H1 (cell line): ENCODE data around the gene PTEN. TPM values are rescaled to one million over a fixed set of nuclear protein-coding genes. Genes with fewer than 3 reads are reported as not detected.

Source experiments
- CTCF ChIA-PET: fragments of 300-600 bp; sonication (Branson Sonifier 250); formaldehyde crosslinking; loops from one replicate; lab custom pipeline; 2021; ENCODE audit not compliant: partially characterized antibody; lab: Charles Lee
- POLR2A ChIA-PET: fragments of 300-600 bp; sonication (Branson Sonifier 250); formaldehyde crosslinking; loops from one replicate; lab custom pipeline; 2021; ENCODE audit warnings: inconsistent platforms; ENCODE audit not compliant: partially characterized antibody; lab: Charles Lee
- DNase-seq, 2 experiments: peaks; one replicate each; pipeline versions ENCODE4 v3.0.0 to v3.0.0-alpha.2; 2010 to 2022; ENCODE audit warnings: low spot score in 2 of 2, low read depth in 1 of 2, mixed read lengths in 1 of 2
- FAIRE-seq: peaks from 2 replicates; lab custom pipeline; 2011; peaks lifted over from hg19 to GRCh38; lab: Jason Lieb, UNC
- H2AFZ ChIP-seq: 2 replicates; pipeline ENCODE4 v1.8.1; 2012; ENCODE audit warnings: low read length, inconsistent platforms
- H2AK5ac ChIP-seq: 2 replicates; pipeline ENCODE4 v1.6.1; 2013; ENCODE audit warnings: low read depth, low read length
- H2BK120ac ChIP-seq: replicated peaks from 2 replicates; pipeline ENCODE3; 2013; ENCODE audit warnings: low read depth, low read length, inconsistent platforms
- H2BK12ac ChIP-seq: 2 replicates; pipeline ENCODE4 v1.6.1; 2013; ENCODE audit warnings: low read depth, low read length
- H2BK15ac ChIP-seq: 2 replicates; pipeline ENCODE4 v1.6.1; 2013; ENCODE audit warnings: low read length
- H2BK20ac ChIP-seq: 2 replicates; pipeline ENCODE4 v1.6.1; 2013; ENCODE audit warnings: low read length
- H2BK5ac ChIP-seq: 2 replicates; pipeline ENCODE4 v1.6.1; 2013; ENCODE audit warnings: low read depth, low read length
- H3K14ac ChIP-seq: 2 replicates; pipeline ENCODE4 v1.6.1; 2013; ENCODE audit warnings: inconsistent platforms; ENCODE audit not compliant: insufficient read length
- H3K18ac ChIP-seq: 2 replicates; pipeline ENCODE4 v1.6.1; 2013; ENCODE audit warnings: low read length; ENCODE audit errors: extremely low read depth
- H3K23ac ChIP-seq: 2 replicates; pipeline ENCODE4 v1.6.1; 2013; ENCODE audit warnings: inconsistent platforms; ENCODE audit not compliant: insufficient read length
- H3K23me2 ChIP-seq: 2 replicates; pipeline ENCODE4 v1.6.1; 2013; ENCODE audit warnings: low read depth, low read length
- H3K27ac ChIP-seq: 2 replicates; pipeline ENCODE4 v1.6.1; 2011; ENCODE audit warnings: low read depth, low read length, inconsistent platforms
- H3K27me3 ChIP-seq, 4 experiments: replicated peaks in 1 of 4; 1 replicate in 1 of 4; 2 replicates in 3 of 4; pipeline versions ENCODE4 v1.6.1 to v1.8.1; 2011 to 2013; ENCODE audit warnings: low read length in 3 of 4, mild to moderate bottlenecking in 3 of 4, inconsistent platforms in 2 of 4, mixed read lengths in 2 of 4, moderate library complexity in 1 of 4; ENCODE audit not compliant: control insufficient read depth in 3 of 4, insufficient read depth in 3 of 4; ENCODE audit errors: extremely low read depth in 1 of 4
- H3K36me3 ChIP-seq, 4 experiments: 2 replicates each; pipeline versions ENCODE4 v1.6.1 to v1.8.1; 2011 to 2013; ENCODE audit warnings: mild to moderate bottlenecking in 4 of 4, low read length in 3 of 4, moderate library complexity in 2 of 4, control low read depth in 1 of 4, inconsistent platforms in 1 of 4; ENCODE audit not compliant: insufficient read depth in 4 of 4, control insufficient read depth in 2 of 4
- H3K4ac ChIP-seq: replicated peaks from 2 replicates; pipeline ENCODE3; 2013; ENCODE audit warnings: low read length, low read depth, mixed read lengths, inconsistent platforms; ENCODE audit not compliant: insufficient read length
- H3K4me1 ChIP-seq, 4 experiments: replicated peaks in 1 of 4; 1 replicate in 1 of 4; 2 replicates in 3 of 4; pipeline versions ENCODE4 v1.6.1 to v1.8.1; 2011 to 2013; ENCODE audit warnings: low read length in 3 of 4, inconsistent platforms in 2 of 4, mixed read lengths in 1 of 4; ENCODE audit not compliant: insufficient read depth in 4 of 4, control insufficient read depth in 3 of 4
- H3K4me2 ChIP-seq, 2 experiments: 2 replicates each; pipeline versions ENCODE4 v1.6.1 to v1.8.1; 2011 to 2013; ENCODE audit warnings: low read depth in 2 of 2, low read length in 2 of 2, control low read depth in 1 of 2, inconsistent platforms in 1 of 2, mild to moderate bottlenecking in 1 of 2; ENCODE audit not compliant: insufficient read depth in 1 of 2
- H3K4me3 ChIP-seq, 4 experiments: fragments of 200-600, 300-600 bp in 1 of 4; sonication (generic), shearing (Covaris generic), sonication (Bioruptor Twin) in 1 of 4; 2 replicates each; pipeline versions ENCODE4 v1.5.1 to v1.8.1; 2011 to 2016; ENCODE audit warnings: low read length in 4 of 4, low read depth in 3 of 4, control low read depth in 2 of 4, inconsistent platforms in 2 of 4, mild to moderate bottlenecking in 2 of 4, mixed read lengths in 1 of 4, moderate library complexity in 1 of 4; ENCODE audit not compliant: insufficient read depth in 2 of 4; ENCODE audit errors: extremely low read depth in 1 of 4
- H3K56ac ChIP-seq: replicated peaks from 2 replicates; pipeline ENCODE3; 2013; ENCODE audit warnings: low read depth, mild to moderate bottlenecking, mixed read lengths, low read length, inconsistent platforms; ENCODE audit not compliant: insufficient read length
- H3K79me1 ChIP-seq: 2 replicates; pipeline ENCODE4 v1.6.1; 2013; ENCODE audit warnings: low read depth, low read length, control low read depth
- H3K79me2 ChIP-seq, 2 experiments: 2 replicates each; pipeline versions ENCODE4 v1.6.1 to v1.8.1; 2012 to 2013; ENCODE audit warnings: low read length in 2 of 2, mild to moderate bottlenecking in 2 of 2, inconsistent platforms in 1 of 2; ENCODE audit not compliant: insufficient read depth in 2 of 2, control insufficient read depth in 1 of 2
- H3K9ac ChIP-seq, 4 experiments: replicated peaks in 1 of 4; 1 replicate in 1 of 4; 2 replicates in 3 of 4; pipeline versions ENCODE4 v1.6.1 to v1.8.1; 2011 to 2013; ENCODE audit warnings: low read depth in 3 of 4, low read length in 3 of 4, control low read depth in 2 of 4, mild to moderate bottlenecking in 2 of 4, moderate library complexity in 2 of 4, inconsistent platforms in 1 of 4; ENCODE audit errors: extremely low read depth in 1 of 4
- H3K9me3 ChIP-seq, 2 experiments: 2 replicates each; pipeline versions ENCODE4 v1.6.1 to v1.8.1; 2012 to 2013; ENCODE audit warnings: mild to moderate bottlenecking in 2 of 2, moderate library complexity in 2 of 2, control low read depth in 1 of 2, inconsistent platforms in 1 of 2, low read depth in 1 of 2, low read length in 1 of 2, mixed read lengths in 1 of 2; ENCODE audit not compliant: insufficient read depth in 2 of 2
- H4K20me1 ChIP-seq, 2 experiments: replicated peaks in 1 of 2; 2 replicates each; pipeline versions ENCODE3 to v1.8.1; 2011 to 2013; ENCODE audit warnings: inconsistent platforms in 2 of 2, low read length in 2 of 2, mild to moderate bottlenecking in 1 of 2; ENCODE audit not compliant: insufficient read depth in 2 of 2, control insufficient read depth in 1 of 2
- H4K5ac ChIP-seq: 2 replicates; pipeline ENCODE4 v1.6.1; 2013; ENCODE audit warnings: low read length, low read depth, mixed read lengths, inconsistent platforms; ENCODE audit not compliant: insufficient read length
- H4K8ac ChIP-seq: 2 replicates; pipeline ENCODE4 v1.8.0; 2013; ENCODE audit warnings: mild to moderate bottlenecking, moderate library complexity, low read length, inconsistent platforms; ENCODE audit not compliant: insufficient read depth; ENCODE audit errors: extremely low read depth
- H4K91ac ChIP-seq: replicated peaks from 2 replicates; pipeline ENCODE3; 2013; ENCODE audit warnings: low read length, mixed read lengths, inconsistent platforms; ENCODE audit not compliant: insufficient read length
- ATF2 ChIP-seq: IDR thresholded peaks from 2 replicates; pipeline ENCODE4 v1.6.1; 2012; ENCODE audit warnings: low read length, inconsistent platforms
- ATF3 ChIP-seq: IDR thresholded peaks from 2 replicates; pipeline ENCODE4 v1.6.1; 2011; ENCODE audit warnings: low read depth, mild to moderate bottlenecking, low read length; ENCODE audit not compliant: insufficient read depth
- CREB1 ChIP-seq: IDR thresholded peaks from 2 replicates; pipeline ENCODE4 v1.6.1; 2012; ENCODE audit warnings: inconsistent platforms
- POLR2A ChIP-seq, 2 experiments: IDR thresholded peaks; 1 replicate in 1 of 2; 2 replicates in 1 of 2; pipeline ENCODE4 v1.6.1; 2011; ENCODE audit warnings: low read depth in 2 of 2, low read length in 2 of 2, mild to moderate bottlenecking in 2 of 2; ENCODE audit errors: control extremely low read depth in 1 of 2
- RAD21 ChIP-seq, 2 experiments: IDR thresholded peaks in 1 of 2; conservative IDR thresholded peaks in 1 of 2; 2 replicates each; pipeline ENCODE4 v1.6.1; 2011; ENCODE audit warnings: low read depth in 2 of 2, low read length in 2 of 2, improper control_type of control experiment in 1 of 2, inconsistent platforms in 1 of 2, mild to moderate bottlenecking in 1 of 2, moderate library complexity in 1 of 2
- TCF12 ChIP-seq: IDR thresholded peaks from 2 replicates; pipeline ENCODE4 v1.6.1; 2011; ENCODE audit warnings: low read depth, mild to moderate bottlenecking, low read length
- ZNF274 ChIP-seq: IDR thresholded peaks from 2 replicates; pipeline ENCODE4 v1.7.0; 2012; ENCODE audit warnings: low read length, borderline replicate concordance; ENCODE audit errors: extremely low read depth
- WGBS, 2 experiments: shearing (Covaris generic) in 1 of 2; methylation state at CpG; one replicate each; pipeline versions ENCODE4 v1.1.6 to v1.1.7; 2013 to 2015; ENCODE audit warnings: low lambda C conversion rate in 2 of 2, mixed read lengths in 2 of 2, inconsistent platforms in 1 of 2, low coverage in 1 of 2, missing lambda C conversion rate in 1 of 2; ENCODE audit not compliant: insufficient replicate concordance in 2 of 2, insufficient coverage in 1 of 2, insufficient read length in 1 of 2; ENCODE audit errors: extremely low coverage in 1 of 2, missing lambda C conversion rate in 1 of 2; 5-methylcytosine and 5-hydroxymethylcytosine counted together
- polyA plus RNA-seq, 7 experiments: library from polyadenylated mRNA; depleted of rRNA in 3 of 7; stranded (reverse) in 5 of 7; unstranded in 2 of 7; fragments of >200 nt in 5 of 7; fragments of 200-250 nt in 2 of 7; gene quantifications; 1 replicate in 5 of 7; 2 replicates in 1 of 7; 4 replicates in 1 of 7; pipeline versions ENCODE4 v1.2.1 to v1.2.3, GENCODE V29; 2011 to 2013; ENCODE audit warnings: missing spikeins in 2 of 7, mixed read lengths in 2 of 7
- total RNA-seq: library from RNA; stranded (reverse); fragmentation: NEBNext Ultra II Directional; extraction: Animal tissue kit (Norgen Biotek cat#: 25700); gene quantifications from 2 replicates; pipeline ENCODE4 v1.2.1, GENCODE V29; 2021

The PTEN gene
- total and polyA plus RNA-seq, 2 of the 8 experiments (the other 6 are each of a cell fraction or from before 2014, with no cell fraction given): 6.3 to 48.7 TPM

DNA sequence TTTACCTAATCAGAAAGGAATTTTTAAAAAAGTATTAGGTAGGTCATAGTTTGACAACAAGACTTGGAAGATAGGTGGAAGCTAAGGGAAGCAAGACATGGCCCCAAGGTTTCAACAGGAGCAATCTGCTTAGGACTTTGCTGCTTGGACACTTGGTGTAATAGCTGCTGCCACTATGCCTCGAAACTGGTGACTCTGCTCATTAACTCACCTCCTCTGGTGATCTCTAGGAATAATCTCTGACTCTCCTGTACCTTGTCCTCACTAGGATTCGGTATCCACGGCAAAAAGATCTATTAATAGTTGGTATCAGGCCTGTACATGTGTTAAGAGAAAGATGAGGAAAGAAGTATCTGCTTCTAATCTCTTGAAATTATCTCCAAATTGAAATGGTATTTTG, 53.1 kb downstream of the PTEN start:
- no peaks in the 10 kb centered on the region for H3K27me3 ChIP-seq
- no peak overlapping the region for H2BK12ac ChIP-seq
- H3K4me2 ChIP-seq: no peak overlapping the region
- no peak overlapping the region for H2BK15ac ChIP-seq
- DNase-seq: no peak
- no peaks in the 10 kb centered on the region; a peak in 1 of 8 replicates for H3K36me3 ChIP-seq
- no peak overlapping the region for H3K27ac ChIP-seq
- TF ChIP-seq CREB1: no peak
- TF ChIP-seq ATF2: no peak
- TF ChIP-seq TCF12: no peak
- TF ChIP-seq ZNF274: no peak
- TF ChIP-seq ATF3: no peak
- no peak for TF ChIP-seq RAD21 (IDR thresholded peaks at IDR 0.05 in 1 of 2, conservative IDR thresholded peaks at IDR 0.05 in 1 of 2; ENCODE audit: low read depth in 2 of 2, low read length in 2 of 2)
- no peak for TF ChIP-seq POLR2A (IDR thresholded peaks at IDR 0.05; ENCODE audit: control extremely low read depth in 1 of 2, low read depth in 2 of 2, low read length in 2 of 2)
- H3K23me2 ChIP-seq: no peaks in the 10 kb centered on the region; the same call in 1 of the 2 replicates
- H3K79me1 ChIP-seq: no peaks in the 10 kb centered on the region; the same call in 1 of the 2 replicates
- H3K9me3 ChIP-seq: no peaks in the 10 kb centered on the region
- no peak overlapping the region for H3K9ac ChIP-seq
- no peak for FAIRE-seq
- 90% methylated on average over 3 of the region's 3 CpGs; no CpG with 5 or more reads in 1 of the 2 experiments for WGBS, 2 experiments
- H3K14ac ChIP-seq: no peak overlapping the region
- no peak overlapping the region for H3K23ac ChIP-seq
- no peak overlapping the region for H2AFZ ChIP-seq
- H3K79me2 ChIP-seq: peaks cover 3 to 89% of the 10 kb centered on the region in 2 experiments; a peak in 3 of 4 replicates
- H4K8ac ChIP-seq: no peak overlapping the region
- H2AK5ac ChIP-seq: no peak overlapping the region
- no peak overlapping the region for H4K5ac ChIP-seq
- ChIA-PET POLR2A (interaction anchor here (0.7 kb wide), 1 partner anchor 15 kb away, joined by 3 read pairs; no protein-coding TSS in a partner anchor), CTCF (interaction anchor here (0.8 kb wide), 1 partner anchor 76 kb away, joined by 3 read pairs; no protein-coding TSS in a partner anchor)
- no peak overlapping the region for H2BK20ac ChIP-seq
- H4K20me1 ChIP-seq: peaks cover 2 to 4% of the 10 kb centered on the region in 2 experiments
- no peak overlapping the region for H3K4me3 ChIP-seq
- no peak overlapping the region for H2BK5ac ChIP-seq
- no peak overlapping the region for H3K56ac ChIP-seq
- H4K91ac ChIP-seq: no peak overlapping the region
- no peak overlapping the region for H2BK120ac ChIP-seq
- H3K4me1 ChIP-seq: peaks cover 0 to 5% (median 0%) of the 10 kb centered on the region in 4 experiments; a peak in 3 of 7 replicates
- H3K4ac ChIP-seq: no peak overlapping the region
- no peak overlapping the region for H3K18ac ChIP-seq
